Left lung (tissue), 10 donors: Measurements from ENCODE around the gene VSTM5. TPM values are rescaled to one million over a fixed set of nuclear protein-coding genes. Genes with fewer than 3 reads are reported as not detected.

ENCODE experiments used
- ATAC-seq: fragments of 200-7000 bp; cut with Tn5 transposase; one replicate; pipeline ENCODE4 v1.9.1; 2020; ENCODE audit warnings: moderate library complexity
- DNase-seq, 4 donors: peaks; one replicate each; pipeline ENCODE4 v3.0.0-alpha.2; 2013 to 2020
- H3K27ac ChIP-seq, 2 donors: fragments of 200-600 bp; sonication (generic) in 1 of 2; one replicate each; pipeline versions ENCODE4 v1.5.0 to v1.8.0; 2020 to 2021
- H3K27me3 ChIP-seq, 2 donors: fragments of 200-600 bp; sonication (generic) in 1 of 2; one replicate each; pipeline versions ENCODE4 v1.5.0 to v1.8.0; 2020 to 2021
- H3K36me3 ChIP-seq, 2 donors: fragments of 200-600 bp; sonication (generic) in 1 of 2; one replicate each; pipeline versions ENCODE4 v1.5.0 to v1.8.0; 2020 to 2021
- H3K4me1 ChIP-seq, 2 donors: fragments of 200-600 bp; one replicate each; pipeline ENCODE4 v1.8.0; 2021
- H3K4me3 ChIP-seq, 2 donors: fragments of 200-600 bp; sonication (generic) in 1 of 2; one replicate each; pipeline versions ENCODE4 v1.5.0 to v1.8.0; 2020 to 2021; ENCODE audit warnings: mild to moderate bottlenecking in 1 of 2
- H3K9me3 ChIP-seq, 2 donors: fragments of 200-600 bp; sonication (generic) in 1 of 2; one replicate each; pipeline versions ENCODE4 v1.5.0 to v1.8.0; 2020 to 2021
- intact Hi-C, 2 donors: fragments of 100-400 bp; cut with DNase I; formaldehyde crosslinking; loops; one replicate each; pipeline versions ENCODE4 v1.11.2 to v1.14.2; 2022
- polyA plus RNA-seq, 6 donors: library from polyadenylated mRNA; unstranded; fragments of 120-200 nt; gene quantifications; one replicate each; pipeline ENCODE4 v1.2.1, GENCODE V29; 2013; ENCODE audit not compliant: insufficient read length in 6 of 6
- total RNA-seq, 2 donors: library from RNA; stranded (reverse); fragmentation: NEBNext Ultra II Directional; extraction: Animal tissue kit (Norgen Biotek cat#: 25700); gene quantifications; one replicate each; pipeline ENCODE4 v1.2.1, GENCODE V29; 2021
- TF ChIP-seq, protein P1 (sequence below), 2 donors: fragments of 200-600 bp; sonication (generic) in 1 of 2; IDR thresholded peaks; one replicate each; pipeline versions ENCODE4 v1.5.0 to v1.8.0; 2021; ENCODE audit warnings: antibody characterized with exemption in 2 of 2
- donor health status: DM: no; HTN: yes; CAD: no.
- donor health status: DM: no; HTN: no; CAD: no.

The VSTM5 gene
- total and polyA plus RNA-seq, 8 donors = 0.16 to 1.1 (median 0.62) TPM

DNA sequence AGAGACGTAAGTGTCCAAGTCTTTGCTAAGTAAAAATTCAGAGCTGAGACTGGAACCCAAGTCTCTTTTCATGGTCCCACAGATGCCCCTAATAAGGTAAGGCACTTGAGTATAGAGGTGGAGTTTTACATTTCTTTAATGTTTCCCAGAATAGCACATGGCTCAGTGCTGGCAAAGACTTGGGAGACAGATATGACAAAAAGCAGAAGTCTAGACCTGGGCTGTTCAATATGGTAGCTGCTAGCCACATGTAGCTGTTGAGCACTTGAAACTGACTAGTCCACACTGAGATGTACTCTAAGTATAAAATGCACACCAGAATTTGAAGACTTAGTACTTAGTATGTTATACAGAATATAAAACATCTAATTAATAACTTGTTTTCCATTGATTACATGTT lies 17.6 kb downstream of the VSTM5 start:
- ATAC-seq (no peak), DNase-seq (no peak)
- H3K4me3 ChIP-seq = no peak overlapping the region
- intact Hi-C loops = no loop called here
- TF ChIP-seq, protein P1, sequence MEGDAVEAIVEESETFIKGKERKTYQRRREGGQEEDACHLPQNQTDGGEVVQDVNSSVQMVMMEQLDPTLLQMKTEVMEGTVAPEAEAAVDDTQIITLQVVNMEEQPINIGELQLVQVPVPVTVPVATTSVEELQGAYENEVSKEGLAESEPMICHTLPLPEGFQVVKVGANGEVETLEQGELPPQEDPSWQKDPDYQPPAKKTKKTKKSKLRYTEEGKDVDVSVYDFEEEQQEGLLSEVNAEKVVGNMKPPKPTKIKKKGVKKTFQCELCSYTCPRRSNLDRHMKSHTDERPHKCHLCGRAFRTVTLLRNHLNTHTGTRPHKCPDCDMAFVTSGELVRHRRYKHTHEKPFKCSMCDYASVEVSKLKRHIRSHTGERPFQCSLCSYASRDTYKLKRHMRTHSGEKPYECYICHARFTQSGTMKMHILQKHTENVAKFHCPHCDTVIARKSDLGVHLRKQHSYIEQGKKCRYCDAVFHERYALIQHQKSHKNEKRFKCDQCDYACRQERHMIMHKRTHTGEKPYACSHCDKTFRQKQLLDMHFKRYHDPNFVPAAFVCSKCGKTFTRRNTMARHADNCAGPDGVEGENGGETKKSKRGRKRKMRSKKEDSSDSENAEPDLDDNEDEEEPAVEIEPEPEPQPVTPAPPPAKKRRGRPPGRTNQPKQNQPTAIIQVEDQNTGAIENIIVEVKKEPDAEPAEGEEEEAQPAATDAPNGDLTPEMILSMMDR (IDR thresholded peaks at IDR 0.05) = no peak
- H3K4me1 ChIP-seq = no peaks in the 10 kb centered on the region
- no peak overlapping the region for H3K27ac ChIP-seq
- H3K36me3 ChIP-seq = no peaks in the 10 kb centered on the region
- H3K9me3 ChIP-seq = no peaks in the 10 kb centered on the region
- no peaks in the 10 kb centered on the region for H3K27me3 ChIP-seq

DNA sequence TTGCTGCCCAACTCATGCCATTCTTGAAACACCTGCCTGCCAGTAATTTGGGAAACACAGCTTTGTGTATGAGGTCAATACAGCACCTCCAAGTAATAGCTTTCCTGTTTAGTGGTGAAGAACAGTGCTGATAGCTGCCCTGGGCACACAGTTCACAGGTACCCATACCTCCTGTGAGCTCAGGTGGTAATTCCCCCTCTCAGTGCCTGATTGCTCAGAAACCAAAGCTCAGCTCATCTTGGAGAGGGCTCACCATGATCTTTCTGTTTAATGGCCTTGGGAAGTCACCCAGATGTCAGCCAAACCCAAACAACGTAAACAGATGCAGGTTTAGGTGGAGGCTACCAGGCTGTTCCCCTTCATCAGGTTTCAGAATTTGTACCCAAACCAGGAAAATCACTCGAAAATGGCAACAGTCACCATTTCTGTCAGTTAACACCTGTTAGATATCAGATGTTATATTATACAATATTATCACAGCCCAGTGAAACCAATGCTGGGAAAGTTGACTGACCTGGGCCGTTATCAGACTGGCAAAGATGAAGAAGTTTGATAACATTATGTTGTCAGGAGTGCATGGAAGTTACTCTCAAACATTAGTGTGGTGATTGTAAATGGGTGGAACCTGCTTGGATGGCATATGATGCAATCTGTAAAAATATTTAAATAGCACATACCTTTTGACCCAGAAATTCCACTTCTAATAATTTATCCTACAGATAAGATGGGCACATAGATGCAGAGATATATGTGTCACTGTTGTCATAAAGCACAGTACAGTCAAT lies 18.9 kb downstream of the VSTM5 start:
- Histone ChIP-seq H3K4me3 (no peak overlapping the region), H3K36me3 (no peaks in the 10 kb centered on the region), H3K27ac (no peak overlapping the region), H3K27me3 (no peaks in the 10 kb centered on the region), H3K9me3 (no peaks in the 10 kb centered on the region), H3K4me1 (no peaks in the 10 kb centered on the region)
- TF ChIP-seq, protein P1 (IDR thresholded peaks at IDR 0.05) = no peak
- intact Hi-C loops = no loop called here
- DNase-seq (no peak), ATAC-seq (no peak)

DNA sequence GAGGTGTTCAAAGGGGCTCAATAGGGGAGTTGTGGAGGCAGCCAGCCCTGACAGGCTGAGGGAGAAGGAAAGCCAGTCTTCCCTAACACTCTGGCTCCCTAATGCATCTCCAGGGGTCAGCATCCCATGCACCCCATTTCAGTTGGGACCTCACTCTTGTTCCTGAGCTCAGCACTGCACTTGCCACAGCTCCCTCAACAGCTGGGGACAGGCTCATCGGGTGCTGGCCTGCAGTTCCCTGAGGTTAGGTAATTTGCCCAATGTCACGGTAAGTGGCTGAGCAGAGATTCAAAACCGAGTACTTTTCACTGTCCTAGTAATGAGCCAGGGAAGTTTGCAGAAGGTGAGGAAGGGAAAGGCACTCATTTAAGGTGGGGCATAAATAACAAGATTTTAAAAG lies 20.8 kb downstream of the VSTM5 start:
- peak in 1 of 4 donors; percentile 21 for DNase-seq
- intact Hi-C loops = no loop called here
- ATAC-seq = no peak
- TF ChIP-seq, protein P1 (IDR thresholded peaks at IDR 0.05) = no peak
- Histone ChIP-seq H3K36me3 (no peaks in the 10 kb centered on the region), H3K4me3 (no peak overlapping the region), H3K27me3 (no peaks in the 10 kb centered on the region), H3K27ac (no peak overlapping the region), H3K4me1 (no peaks in the 10 kb centered on the region), H3K9me3 (no peaks in the 10 kb centered on the region)

DNA sequence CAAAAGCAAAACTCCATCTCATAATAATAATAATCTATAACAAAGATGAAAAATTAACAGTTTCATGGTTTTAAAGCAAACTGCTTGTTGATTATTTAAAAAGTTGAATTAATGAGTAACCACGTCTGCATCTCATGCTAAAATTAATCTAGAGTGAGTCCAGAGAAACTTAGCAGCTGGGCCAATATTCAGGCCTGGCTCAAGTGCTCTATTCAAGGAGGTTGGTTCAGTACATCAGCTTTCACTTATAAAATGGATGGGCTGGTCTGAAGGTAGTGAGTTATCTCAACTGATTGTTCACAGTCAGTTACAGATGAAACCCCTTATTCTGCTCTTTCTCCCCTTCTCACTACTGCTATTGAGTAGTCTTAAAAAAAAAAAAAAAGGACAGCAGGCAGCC lies 23.1 kb downstream of the VSTM5 start:
- DNase-seq = no peak
- H3K36me3 ChIP-seq = no peaks in the 10 kb centered on the region
- no peak for ATAC-seq
- intact Hi-C loops = no loop called here
- TF ChIP-seq, protein P1 (IDR thresholded peaks at IDR 0.05) = no peak
- H3K9me3 ChIP-seq = no peaks in the 10 kb centered on the region
- H3K4me3 ChIP-seq = no peak overlapping the region
- no peak overlapping the region for H3K27ac ChIP-seq
- H3K27me3 ChIP-seq = no peaks in the 10 kb centered on the region
- H3K4me1 ChIP-seq = no peaks in the 10 kb centered on the region

DNA sequence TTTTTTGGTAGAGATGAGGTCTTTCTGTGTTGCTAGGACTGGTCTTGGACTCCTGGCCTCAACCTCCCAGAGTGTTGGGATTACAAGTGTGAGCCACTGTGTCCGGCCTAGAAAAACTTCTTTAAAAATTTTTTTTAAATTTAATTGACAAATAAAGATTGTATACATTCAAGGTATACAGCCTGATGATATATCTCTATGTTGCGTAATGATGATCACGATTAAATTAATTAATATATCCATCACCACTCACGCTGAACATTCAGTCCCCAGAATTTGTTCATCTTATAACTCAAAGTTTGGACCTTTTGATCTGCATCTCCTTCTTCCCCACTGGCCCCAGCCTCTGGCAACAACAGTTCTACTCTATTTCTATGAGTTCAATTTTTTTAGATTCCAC lies 27.2 kb downstream of the VSTM5 start:
- no peak for ATAC-seq
- TF ChIP-seq, protein P1 (IDR thresholded peaks at IDR 0.05) = no peak
- intact Hi-C loops = no loop called here

More for the DNA sequence above, 27.2 kb downstream of the VSTM5 start:
- Histone ChIP-seq H3K4me3 (no peak overlapping the region), H3K9me3 (no peaks in the 10 kb centered on the region), H3K27ac (no peak overlapping the region), H3K4me1 (no peaks in the 10 kb centered on the region), H3K36me3 (no peaks in the 10 kb centered on the region), H3K27me3 (no peaks in the 10 kb centered on the region)
- no peak for DNase-seq
